ENCODE data around the gene VWF.

DNA sequence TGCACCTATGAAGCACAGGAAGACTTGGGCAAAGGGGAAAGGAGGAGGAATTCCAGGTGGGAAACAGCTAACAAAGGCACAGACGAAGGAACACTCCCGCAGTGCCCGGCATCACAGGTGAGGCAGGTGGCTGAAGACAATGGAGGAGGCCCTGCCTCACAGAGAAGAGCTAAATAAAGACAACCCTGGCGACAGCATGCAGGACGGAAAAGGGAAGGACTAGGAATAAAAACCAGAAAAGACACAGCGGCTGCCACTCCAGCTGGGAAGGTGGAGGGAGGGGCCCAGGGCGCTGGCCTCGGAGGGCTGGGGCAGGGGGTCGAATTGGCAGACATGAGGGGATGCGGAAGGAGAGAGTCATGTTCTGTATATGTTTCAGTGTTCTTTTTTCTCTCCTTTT, 136.4 kb downstream of the VWF start:
- TF ChIP-seq, protein P1, sequence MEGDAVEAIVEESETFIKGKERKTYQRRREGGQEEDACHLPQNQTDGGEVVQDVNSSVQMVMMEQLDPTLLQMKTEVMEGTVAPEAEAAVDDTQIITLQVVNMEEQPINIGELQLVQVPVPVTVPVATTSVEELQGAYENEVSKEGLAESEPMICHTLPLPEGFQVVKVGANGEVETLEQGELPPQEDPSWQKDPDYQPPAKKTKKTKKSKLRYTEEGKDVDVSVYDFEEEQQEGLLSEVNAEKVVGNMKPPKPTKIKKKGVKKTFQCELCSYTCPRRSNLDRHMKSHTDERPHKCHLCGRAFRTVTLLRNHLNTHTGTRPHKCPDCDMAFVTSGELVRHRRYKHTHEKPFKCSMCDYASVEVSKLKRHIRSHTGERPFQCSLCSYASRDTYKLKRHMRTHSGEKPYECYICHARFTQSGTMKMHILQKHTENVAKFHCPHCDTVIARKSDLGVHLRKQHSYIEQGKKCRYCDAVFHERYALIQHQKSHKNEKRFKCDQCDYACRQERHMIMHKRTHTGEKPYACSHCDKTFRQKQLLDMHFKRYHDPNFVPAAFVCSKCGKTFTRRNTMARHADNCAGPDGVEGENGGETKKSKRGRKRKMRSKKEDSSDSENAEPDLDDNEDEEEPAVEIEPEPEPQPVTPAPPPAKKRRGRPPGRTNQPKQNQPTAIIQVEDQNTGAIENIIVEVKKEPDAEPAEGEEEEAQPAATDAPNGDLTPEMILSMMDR (IDR thresholded peaks at IDR 0.05): no peak
- TF ChIP-seq POLR2A (IDR thresholded peaks at IDR 0.05): no peak
